ENCODE data around the gene KLF12.

The KLF12 gene

DNA sequence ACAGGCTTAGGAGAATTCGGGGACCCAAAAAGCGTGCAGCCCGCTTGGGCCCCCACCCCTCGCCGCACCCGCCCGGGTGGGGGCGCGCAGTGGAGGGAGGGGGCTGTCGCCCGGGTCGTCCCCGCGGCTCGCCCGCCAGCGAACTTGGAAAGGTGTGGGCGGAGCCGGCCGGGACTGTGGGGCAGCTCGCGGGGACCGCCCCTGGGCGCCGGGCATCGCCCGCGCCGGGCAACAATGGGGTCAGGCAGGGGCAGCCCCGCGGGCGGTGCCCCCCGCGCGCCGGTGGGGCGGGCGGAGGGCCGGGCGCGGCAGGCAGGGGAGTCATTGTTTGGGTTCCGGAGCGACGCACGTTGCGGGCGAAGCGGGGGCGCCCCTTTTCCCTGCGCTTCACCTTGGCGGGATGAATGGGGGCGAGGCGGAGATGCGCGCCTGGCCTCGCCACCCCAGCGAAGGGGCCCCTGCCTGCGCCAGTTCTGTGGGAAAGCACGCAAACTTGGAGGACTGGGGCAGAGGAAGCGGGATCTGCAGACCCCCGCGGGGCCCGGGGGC, 647 bp upstream of the KLF12 start:
- no peak for DNase-seq

DNA sequence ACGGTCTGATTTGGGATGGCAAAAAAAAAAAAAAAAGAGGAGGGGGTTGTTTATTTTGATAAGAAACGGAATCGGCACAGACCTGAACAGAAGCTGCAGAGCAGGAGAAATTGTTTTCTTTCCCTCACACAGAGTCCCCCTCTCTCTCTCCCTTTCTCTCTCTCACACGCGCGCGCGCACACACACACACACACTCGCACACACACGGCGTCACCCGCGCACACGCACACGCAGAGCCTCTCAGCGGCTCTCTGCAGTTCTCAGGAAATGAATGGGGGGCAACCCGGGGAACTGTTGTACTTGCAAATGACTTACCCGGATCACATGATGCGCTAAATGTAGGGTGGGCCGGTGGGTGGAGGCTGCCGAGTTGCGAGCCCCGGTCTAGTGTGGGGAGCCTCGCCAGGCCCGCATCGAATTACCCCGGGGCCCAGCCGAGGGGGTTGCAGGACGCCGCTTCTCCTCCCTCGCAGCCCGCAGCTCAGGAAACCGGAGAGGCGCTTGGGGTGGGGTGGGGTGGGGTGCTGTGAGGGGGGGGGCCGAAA, 475 bp downstream of the KLF12 start:
- no peak for DNase-seq

DNA sequence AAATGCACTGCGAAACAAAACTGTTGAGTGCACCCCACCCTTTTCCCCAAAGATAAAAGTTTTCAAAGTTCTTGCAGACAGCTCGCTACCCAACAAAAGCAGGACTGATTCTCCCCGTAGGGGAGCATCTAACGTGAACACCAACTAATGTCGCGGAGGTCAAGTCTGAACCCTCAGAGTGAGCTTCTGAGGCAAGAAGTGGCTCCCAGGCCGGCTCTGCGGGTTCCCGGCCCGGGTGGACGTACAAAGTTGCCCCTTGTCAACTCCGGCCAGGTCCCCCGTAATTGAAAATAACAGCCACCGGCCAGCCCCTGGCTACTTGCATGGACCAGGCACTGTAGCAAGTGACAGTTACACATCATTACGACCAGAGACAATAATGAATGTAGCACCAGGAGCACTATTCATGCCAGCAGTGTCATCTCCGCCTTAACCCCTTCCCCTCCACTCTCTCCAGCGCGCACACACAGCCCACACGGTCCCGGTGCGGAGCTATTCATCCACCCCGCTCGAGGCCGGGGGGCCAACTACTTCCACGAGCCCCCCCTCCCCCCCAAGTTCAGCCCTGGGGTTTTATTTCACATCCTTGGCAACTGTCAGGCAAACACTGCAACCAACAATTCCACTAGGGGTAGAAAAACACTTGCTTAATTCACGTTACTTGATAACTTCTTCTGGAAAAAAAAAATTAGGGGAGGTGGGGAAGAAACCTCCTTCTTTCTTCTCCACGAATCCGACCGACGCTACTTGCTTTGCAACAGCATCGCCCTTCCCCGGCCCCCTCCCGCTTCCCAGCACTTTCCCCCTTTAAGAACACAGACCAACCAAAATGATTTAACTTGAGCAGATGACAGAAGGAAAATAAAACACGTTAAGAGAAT, 1.2 kb downstream of the KLF12 start:
- DNase-seq = no peak

DNA sequence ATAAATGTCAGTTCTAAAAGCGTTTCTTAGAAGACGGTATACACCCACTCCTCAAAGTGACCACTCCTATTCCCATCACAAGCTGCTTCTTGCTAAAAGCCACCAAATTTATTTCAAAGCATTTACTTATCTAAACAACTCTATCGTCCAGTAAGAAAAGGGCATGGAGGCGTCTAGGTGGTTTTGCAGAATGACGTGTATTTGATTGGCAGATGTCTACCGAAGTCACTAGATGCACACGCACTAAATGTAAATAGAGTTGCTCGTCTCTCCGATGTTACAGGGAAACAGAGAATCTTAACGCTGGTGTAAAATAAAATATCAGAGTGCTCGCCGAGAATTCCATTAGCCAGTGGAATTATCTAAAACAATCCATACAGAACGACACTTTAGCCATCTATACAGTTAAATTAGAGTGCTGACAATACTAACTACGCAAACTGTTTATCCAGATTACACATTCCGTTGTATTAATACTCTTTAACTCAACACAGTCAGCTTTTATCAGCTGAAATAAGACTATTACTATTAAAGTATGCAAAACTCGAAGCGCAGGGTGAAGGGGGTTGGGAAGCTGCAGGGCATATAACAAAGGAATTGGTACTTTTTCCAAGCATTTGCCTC, 1.9 kb downstream of the KLF12 start:
- DNase-seq = no peak

DNA sequence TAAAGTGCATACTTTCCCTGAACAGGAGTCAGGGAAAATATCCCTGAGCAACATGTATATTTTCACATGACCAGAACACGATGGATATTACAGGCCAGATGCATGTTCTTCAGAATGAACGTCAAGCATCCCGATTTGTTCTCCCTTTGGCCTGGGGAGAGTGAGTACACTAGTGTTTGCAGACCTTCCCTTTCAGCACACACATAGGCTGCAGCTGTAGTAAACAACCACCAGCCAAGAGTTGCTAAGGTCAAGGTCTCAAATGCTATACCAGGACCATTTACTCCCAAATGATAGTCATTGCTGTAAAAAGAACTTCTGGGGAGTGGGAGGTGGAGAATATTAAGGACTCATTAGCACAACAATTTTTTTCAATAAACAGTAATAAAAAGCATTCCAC, 3.0 kb downstream of the KLF12 start:
- DNase-seq = no peak

DNA sequence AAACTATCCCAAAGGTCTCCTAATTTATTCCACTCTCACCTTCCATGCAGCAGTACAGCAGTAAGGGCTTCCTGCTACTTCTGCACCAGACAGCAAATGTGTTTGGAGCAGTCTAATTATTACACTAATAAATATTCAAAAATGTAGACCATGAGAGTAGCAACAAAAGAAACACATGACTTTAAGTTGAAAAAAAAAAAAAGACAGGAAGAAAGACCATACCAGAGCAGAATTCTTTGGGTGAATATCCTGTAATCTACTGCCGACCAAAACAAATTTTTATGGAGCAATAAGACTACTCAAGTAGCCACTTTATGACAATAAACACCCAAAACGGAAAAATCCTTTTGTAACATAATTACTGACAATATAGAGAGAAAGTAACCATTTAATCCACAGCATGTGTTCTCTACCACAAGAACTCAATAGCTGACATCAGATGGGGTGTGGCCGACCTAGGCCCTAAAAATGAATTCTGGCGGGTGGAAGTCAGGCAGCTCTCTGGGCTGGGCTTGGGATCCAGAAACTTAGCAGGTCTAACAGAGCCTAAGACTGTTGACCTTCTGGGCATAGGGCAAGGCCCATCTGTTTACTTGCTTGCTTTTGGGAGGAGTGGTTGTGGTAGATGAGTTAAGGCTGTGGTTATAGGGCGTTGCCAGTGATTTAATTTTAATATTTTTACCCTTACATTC, 4.6 kb downstream of the KLF12 start:
- DNase-seq = no peak

DNA sequence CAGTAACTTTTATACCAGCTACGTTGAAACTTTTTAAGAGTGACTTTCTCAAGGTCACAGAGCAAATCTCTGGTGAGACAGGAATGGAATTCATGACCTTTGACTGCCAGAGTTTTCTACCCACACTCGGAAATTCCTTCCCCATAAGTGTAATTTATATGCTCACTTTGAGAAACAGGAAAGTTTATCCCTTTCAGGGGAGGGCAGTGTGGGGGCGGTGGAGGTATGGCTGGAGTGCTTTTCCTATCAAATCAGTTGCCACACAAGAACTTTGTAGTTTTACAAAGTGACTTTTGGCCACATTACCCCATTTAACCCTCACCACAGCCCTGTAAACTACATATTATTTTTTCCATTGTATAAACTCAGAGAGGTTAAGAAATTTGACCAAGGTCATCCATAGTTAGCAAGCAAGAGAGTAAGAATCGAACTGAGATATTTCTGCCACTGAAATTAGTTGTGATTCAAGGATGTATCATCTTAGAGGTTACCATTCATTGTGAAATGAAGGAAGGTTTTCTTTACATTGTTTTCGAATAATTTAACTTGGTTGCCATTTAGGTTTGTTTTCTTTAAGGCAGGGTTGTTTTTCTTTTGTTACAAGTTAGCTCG, 5.9 kb downstream of the KLF12 start:
- no peak for DNase-seq

DNA sequence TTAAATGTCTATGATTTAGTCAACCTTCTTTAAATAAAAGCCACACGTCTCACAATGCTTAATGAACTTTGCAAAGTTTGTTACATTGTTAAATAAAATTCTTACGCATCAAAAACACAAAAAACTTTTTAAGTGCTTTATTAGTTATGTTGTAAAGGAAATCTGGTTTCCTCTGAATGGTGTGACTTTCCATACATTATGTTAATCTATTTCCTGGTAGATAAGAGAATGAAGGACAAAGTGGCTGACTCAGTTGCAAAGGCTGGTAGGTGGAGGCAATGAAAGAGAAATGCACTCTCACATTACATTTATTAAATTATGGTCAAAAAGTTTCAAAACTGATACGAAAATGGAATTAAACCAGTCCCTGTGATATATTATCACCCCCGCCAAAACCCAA, 15.9 kb downstream of the KLF12 start:
- no peak for DNase-seq

DNA sequence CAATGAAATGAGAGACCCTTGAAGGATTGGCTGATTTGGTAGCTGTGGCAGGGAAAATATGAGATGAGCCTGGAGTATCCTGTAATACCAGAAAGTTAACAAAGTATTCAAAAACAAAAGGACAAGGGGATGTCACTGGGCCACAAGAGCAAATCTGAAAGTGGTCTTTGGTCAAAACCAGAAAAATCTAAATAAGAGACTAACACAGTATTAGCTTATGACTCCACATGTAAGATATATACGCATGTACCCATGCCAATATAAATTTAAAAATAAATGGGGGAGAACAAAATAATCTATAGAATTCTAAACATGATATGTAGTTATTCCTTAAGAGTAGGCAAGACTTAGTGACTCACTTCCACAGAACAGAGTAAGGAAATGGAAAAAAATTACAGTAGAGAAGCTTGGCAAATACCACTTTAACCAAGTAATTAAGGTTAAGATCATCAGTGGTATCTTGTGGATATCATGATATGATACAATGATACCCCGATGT, 16.9 kb downstream of the KLF12 start:
- no peak for DNase-seq

DNA sequence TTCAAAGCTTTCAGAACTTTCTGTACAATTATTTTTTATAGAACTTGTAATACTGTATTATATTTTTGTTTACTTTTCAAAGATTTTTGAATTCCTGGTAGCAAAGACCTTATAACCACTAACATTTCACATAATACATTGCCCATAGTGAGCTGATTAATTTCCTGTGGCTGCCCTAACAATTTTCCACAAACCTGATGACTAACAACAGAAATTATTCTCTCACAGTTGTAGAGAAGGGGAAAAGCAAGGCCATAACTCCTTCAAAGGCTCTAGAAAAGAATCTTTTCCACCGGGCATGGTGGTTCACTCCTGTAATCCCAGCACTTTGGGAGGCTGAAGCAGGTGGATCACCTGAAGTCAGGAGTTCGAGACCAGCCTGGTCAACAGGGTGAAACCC, 19.1 kb downstream of the KLF12 start:
- no peak for DNase-seq

DNA sequence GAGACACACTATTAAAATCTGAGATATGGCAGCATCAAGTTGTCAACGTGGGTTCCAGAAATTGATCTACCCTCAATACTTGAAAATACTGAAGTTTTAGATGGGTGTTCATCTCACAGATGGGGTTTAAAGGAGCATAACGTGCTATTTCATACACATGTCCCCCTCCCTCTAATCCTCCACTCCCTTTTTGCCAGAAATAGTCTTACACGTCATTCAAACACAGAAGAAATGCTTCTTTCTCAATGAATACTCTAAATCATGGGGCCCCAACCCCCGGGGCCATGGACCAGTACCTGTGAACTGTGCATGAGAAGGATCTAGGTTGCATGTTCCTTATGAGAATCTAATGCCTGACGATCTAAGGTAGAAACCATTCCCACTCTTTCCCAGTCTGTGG, 19.6 kb downstream of the KLF12 start:
- DNase-seq = no peak

DNA sequence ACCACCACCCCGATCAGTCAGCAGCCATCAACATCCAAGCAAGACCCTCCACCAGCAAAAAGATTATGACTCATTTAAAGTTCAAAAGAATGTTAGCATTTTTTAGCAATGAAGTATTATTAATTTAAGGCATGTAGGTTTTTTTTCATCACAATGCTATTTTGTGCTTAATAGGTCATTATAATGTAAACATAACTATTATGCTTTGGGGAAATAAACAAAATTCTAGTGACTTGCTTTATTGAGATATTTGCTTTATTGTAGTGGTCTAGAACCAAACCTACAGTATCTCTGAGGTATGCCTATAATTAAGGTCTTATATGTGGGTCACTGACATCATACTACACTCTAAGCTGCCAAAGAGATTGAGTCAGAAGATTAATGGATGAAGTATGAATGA, 20.0 kb downstream of the KLF12 start:
- no peak for DNase-seq

DNA sequence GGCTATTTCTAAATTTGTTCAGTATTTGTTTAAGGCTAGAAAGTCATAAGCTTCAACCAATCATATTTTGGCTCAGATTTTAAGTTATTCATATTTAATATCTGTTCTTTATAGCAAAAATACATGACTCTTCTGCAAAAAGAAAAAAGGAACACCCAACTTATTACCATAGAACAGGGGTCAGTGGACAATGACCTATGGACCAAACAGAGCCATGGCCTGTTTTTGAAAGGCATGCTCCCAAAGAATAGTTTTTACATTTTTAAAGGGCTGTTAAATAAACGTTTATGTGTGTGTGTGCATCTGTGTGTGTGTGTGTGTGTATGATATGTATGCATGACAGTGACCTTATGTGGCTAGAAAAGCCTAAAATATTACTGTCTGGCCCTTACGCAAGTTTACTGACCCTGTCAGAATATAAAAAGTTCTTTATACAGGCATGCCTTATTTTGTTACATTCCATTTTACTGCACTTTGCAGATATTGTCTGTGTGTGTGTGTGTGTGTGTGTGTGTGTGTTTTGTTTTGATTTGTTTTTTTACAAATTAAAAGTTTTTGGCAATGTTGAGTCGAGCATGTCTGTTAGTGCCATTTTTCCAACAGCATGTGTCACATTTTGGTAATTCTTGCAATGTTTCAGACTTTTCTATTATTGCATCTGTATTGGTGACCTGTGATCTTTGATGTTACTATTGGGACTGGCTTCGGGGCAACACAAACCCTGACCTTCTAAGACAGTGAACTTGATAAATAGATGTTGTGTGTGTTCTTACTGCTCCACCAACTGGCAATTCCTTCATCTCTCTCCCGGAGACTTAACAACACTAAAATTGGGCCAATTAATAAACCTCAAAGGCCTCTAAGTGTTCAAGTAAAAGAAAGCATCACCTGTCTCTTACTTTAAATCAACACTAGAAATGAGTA, 22.0 kb downstream of the KLF12 start:
- no peak for DNase-seq

DNA sequence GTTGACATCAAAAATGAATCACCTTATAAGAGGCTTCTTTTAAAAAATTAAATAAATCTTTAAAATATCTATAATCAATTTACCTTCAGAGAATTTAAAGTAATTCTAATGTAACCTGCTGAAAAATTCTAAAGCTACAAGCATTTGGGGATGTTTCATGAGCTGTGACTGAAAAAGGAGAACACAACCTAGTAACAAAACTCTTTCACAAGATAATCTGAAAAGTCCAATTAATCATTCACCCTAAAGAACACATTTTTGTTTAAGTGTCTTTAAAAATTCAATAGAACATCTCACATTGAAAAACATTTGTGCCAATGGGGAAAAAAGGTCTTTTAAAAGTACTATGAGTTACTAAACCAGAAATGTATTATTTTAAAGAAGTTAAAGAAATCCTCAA, 22.8 kb downstream of the KLF12 start:
- no peak for DNase-seq

DNA sequence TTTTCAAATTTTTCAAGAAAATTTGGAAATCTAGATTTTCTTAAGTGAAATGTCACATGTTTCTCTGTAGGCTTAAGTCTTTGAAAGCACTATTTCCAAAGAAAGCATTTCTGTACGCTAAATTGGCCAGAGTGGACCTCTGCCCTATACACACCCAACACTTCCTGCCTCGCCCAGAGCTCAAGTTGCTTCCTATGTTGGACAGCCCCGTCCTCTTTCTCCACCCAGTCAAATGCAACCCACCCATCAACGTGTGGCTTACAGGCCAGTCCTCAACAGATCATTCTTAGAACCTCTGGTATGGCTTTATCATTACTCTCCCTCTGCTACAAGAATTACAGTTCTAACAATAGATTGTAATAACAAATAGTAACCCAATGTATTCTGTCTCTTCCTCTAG, 24.2 kb downstream of the KLF12 start:
- no peak for DNase-seq

DNA sequence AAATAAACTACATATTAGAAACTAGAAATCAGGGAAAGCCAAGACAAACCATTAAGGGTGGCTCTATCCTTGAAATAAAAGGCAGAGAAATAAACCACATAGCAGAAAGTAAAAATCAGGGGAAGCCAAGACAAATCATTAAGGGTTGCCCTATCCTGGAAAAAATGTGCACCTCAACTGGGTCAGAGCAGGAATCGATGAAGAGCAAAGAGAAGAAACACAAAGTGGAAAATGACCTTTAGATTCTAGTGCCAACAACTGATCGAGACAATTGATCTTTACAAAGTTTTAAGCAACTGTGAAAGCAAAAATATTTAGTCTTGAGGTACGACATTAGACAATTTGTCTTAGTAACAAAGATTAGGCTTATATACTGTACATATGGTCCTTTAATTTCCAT, 26.6 kb downstream of the KLF12 start:
- no peak for DNase-seq

DNA sequence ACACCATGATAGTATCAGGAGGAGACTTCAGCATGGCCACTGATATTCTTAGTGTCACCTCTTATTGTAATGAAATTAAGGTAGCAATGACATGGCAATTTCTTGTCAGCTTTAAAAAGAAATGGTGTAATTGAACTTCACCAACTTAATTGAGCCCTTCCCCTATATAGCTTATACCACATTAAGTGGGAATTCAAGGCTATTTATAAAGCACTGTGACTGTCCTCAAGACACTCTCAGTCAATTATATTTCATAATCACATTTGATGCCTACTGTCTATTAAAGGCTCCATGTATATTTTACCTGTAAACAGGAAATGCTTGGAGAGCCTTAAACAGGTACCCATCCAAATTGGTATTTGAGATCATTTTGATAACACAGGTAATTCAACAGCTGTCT, 28.3 kb downstream of the KLF12 start:
- no peak for DNase-seq

DNA sequence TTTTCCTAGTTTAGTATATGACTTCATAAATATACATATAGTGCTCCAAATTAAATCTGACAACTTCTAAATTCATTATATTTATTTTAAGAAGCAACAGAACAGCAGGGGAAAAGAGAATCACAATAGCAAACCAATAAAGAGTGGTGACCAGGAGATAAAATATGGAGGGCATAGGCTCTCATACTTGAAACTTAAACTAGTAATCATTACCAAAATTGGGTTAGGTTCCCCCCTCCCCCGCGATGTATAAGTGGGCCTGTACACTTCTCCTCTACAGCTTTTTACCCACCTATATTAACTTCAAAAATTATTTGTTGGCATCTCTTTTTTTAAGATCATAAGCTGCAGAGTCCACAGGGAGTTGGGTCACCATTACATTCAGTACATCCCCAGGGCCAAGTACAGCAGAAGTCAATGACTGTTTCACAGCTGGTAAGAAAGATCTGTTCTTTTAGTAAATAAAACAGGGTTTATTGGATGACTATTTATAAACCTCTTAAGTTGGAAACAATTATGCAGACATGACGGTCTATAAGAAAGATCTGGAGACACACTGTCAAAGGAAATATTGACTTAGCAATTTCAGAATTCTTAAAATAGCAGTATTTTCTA, 29.4 kb downstream of the KLF12 start:
- DNase-seq = no peak

DNA sequence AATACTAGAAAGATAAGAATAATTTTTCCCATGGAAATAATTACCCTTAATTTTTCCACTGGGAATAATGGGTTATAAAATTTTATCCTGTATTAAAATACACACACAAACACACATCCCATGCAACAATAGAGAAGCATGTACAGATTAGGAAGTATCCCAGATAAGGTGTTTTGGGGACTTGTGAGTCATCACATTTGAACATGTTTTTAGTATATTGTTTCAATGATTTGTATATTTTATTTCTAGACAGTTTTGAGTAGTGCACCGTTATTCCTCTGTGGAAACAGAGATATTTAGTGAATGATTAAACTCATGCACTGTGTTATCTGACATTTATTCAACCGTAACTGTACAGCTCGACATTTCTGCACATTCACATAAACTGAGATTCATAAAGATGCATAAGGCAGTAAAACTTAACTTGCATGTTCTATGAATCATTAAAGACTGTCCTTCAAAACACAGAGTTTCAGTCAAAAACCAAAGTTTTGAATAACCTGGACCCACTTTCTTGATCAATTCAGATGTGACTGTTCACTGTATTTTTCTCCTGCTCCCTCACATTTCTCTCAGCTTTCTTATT, 30.1 kb downstream of the KLF12 start:
- DNase-seq = no peak

DNA sequence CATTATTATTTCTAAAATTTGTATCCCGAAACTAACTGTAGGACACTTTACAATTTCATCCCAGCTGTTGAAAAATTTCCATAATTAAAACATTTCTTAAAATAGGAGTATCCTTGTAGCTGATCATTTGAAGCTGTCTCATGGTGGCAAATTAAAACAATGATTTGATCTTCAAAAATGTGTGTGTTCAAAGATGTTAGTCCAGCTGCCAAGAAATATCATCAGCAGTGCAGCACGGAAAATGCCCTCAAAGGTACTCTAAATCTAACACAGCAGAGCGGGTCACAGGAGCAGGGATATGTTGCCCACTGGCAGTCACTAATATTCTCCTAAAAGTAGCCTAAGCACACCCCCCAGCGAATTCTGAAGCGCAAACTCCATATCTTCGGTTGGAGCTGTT, 31.0 kb downstream of the KLF12 start:
- no peak for DNase-seq

DNA sequence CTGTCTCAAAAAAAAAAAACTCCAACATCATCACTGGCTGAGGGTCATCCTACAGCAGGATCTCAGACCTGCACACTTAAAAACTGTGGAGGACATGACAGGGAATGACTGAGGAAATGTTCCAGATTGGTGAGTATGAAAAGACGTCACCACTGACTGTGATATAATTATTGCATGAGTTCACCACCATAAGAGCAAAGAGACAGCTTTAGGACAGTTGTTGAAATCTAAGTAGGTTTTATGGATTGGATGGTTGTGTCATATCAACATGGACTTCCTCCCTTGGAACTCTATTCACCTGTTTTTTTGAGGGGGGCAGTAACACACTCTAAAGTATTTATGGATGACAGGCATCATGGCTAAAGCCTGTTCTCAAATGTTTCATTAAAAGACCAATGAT, 31.5 kb downstream of the KLF12 start:
- no peak for DNase-seq
